Duodenal mucosa (tissue), 2 donors: ENCODE data around the gene MPZL2.

Experiments used
- H3K27ac ChIP-seq: one replicate; pipeline ENCODE4 v1.7.0; 2013; ENCODE audit warnings: low read depth, low read length
- H3K27me3 ChIP-seq, 2 donors: one replicate each; pipeline ENCODE4 v1.7.0; 2013; ENCODE audit warnings: low read length in 2 of 2, control low read depth in 1 of 2; ENCODE audit not compliant: insufficient read depth in 2 of 2, control insufficient read depth in 1 of 2
- H3K36me3 ChIP-seq, 2 donors: one replicate each; pipeline ENCODE4 v1.7.0; 2013; ENCODE audit warnings: low read length in 2 of 2, control low read depth in 1 of 2; ENCODE audit not compliant: insufficient read depth in 2 of 2, control insufficient read depth in 1 of 2
- H3K4me1 ChIP-seq, 2 donors: one replicate each; pipeline ENCODE4 v1.7.0; 2013; ENCODE audit warnings: low read length in 2 of 2, control low read depth in 1 of 2; ENCODE audit not compliant: insufficient read depth in 2 of 2, control insufficient read depth in 1 of 2
- H3K4me3 ChIP-seq, 2 donors: one replicate each; pipeline ENCODE4 v1.7.0; 2013; ENCODE audit warnings: low read length in 2 of 2, low read depth in 1 of 2
- H3K9ac ChIP-seq, 2 donors: one replicate each; pipeline ENCODE4 v1.7.0; 2013; ENCODE audit warnings: low read length in 2 of 2, low read depth in 1 of 2
- H3K9me3 ChIP-seq, 2 donors: one replicate each; pipeline ENCODE4 v1.7.0; 2013; ENCODE audit warnings: low read length in 2 of 2, control low read depth in 1 of 2; ENCODE audit not compliant: control insufficient read depth in 1 of 2

The MPZL2 gene

DNA sequence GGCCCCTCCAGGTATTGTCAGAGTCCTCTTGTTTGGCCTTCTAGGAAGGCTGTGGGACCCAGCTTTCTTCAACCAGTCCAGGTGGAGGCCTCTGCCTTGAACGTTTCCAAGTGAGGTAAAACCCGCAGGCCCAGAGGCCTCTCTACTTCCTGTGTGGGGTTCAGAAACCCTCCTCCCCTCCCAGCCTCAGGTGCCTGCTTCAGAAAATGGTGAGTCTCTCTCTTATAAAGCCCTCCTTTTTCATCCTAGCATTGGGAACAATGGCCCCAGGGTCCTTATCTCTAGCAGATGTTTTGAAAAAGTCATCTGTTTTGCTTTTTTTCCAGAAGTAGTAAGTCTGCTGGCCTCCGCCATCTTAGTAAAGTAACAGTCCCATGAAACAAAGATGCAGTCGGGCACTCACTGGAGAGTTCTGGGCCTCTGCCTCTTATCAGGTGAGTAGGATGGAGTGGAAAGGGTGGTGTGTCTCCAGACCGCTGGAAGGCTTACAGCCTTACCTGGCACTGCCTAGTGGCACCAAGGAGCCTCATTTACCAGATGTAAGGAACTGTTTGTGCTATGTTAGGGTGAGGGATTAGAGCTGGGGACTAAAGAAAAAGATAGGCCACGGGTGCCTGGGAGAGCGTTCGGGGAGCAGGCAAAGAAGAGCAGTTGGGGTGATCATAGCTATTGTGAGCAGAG, 40.6 kb upstream of the MPZL2 start, which contains the start of gene CD3E:
Gene CD3E, plus strand, starts transcription at position 163 of the 681 bp plus-strand sequence. Its CDS starts 223 bp downstream, at position 386.
- no peaks in the 10 kb centered on the region for H3K36me3 ChIP-seq
- peak within 1 kb of the TSS; percentile 40 to 58 for H3K4me3 ChIP-seq
- no peak within 1 kb of the TSS for H3K27ac ChIP-seq
- peak within 1 kb of the TSS; percentile 7 to 45 for H3K9ac ChIP-seq
- H3K4me1 ChIP-seq = no peaks in the 10 kb centered on the region
- H3K27me3 ChIP-seq = no peaks in the 10 kb centered on the region
- no peaks in the 10 kb centered on the region for H3K9me3 ChIP-seq

DNA sequence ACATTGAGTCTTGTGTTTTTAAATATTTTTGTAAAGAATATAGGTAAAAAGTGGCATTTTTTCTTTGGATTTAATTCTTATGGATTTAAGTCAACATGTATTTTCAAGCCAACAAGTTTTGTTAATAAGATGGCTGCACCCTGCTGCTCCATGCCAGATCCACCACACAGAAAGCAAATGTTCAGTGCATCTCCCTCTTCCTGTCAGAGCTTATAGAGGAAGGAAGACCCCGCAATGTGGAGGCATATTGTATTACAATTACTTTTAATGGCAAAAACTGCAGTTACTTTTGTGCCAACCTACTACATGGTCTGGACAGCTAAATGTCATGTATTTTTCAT, 40.1 kb upstream of the MPZL2 start:
- no peak overlapping the region for H3K9ac ChIP-seq
- H3K27me3 ChIP-seq = no peaks in the 10 kb centered on the region
- H3K4me1 ChIP-seq = no peaks in the 10 kb centered on the region
- no peaks in the 10 kb centered on the region for H3K36me3 ChIP-seq
- H3K9me3 ChIP-seq = no peaks in the 10 kb centered on the region
- no peak overlapping the region for H3K27ac ChIP-seq
- peak overlapping the region in 1 of 2 donors; percentile 58 for H3K4me3 ChIP-seq

DNA sequence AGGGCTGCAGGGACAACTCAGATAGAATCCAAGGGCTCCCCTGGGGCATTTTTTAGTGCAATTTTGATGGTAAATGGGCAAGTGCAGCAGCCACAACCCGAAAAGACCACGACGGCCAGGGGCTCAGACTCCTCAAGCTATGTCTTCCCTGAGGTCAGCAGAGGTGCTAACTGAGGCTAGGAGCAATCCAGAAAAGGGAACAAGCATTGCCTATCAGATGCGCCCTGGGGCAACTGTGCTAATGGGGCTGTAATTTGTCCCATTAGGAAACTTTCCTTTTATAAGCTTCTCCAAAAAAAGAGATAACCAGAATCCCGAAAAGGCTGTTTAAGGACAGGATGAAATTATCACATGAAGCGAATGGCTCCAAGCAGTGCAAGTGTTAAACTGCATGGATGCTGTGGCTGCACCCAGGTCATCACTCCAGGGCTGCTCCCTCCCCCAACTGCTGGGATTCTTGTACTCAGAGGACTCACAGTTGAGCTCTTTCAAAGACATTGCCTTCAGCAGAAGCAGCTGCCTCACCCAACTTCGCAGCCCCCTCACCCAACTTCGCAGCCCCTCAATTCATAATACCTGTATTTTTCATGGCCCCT, 37.6 kb upstream of the MPZL2 start:
- Histone ChIP-seq H3K9me3 (no peaks in the 10 kb centered on the region), H3K4me3 (no peak overlapping the region), H3K27me3 (no peaks in the 10 kb centered on the region), H3K4me1 (no peaks in the 10 kb centered on the region), H3K27ac (no peak overlapping the region), H3K36me3 (no peaks in the 10 kb centered on the region), H3K9ac (no peak overlapping the region)

DNA sequence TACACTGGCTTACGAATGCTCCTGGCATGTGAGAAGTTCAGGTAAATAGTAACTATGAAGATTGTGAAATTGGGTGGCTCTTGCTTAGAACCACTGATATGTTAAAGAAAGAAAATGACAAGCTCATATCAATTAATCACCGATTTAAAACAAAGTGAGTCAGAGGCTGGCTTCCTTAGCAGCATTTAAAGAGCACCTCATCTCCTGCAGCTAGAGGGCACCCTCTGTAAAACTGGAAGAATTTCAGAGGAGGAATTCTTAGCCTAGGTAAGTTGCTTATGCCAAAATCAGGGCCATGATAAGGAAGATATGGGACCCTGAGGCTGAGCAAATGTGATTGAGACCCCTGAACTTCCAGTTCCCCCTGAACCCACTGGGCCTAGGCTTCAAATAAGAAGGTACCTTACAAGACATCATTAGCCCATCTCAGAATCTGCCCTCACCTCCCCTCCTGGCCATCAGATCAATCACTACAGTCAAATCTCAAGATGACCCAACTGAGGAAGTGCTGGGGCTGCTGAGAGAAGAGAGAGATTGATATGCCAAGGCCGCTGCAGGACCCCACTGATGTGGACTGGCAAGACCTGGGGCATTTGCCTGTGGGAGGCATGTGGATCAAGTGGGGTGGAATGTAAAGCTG, 31.8 kb upstream of the MPZL2 start:
- Histone ChIP-seq H3K9me3 (no peaks in the 10 kb centered on the region), H3K4me3 (no peak overlapping the region), H3K27me3 (no peaks in the 10 kb centered on the region), H3K4me1 (peaks cover 2 to 3% of the 10 kb centered on the region in 2 donors), H3K27ac (no peak overlapping the region), H3K9ac (no peak overlapping the region), H3K36me3 (no peaks in the 10 kb centered on the region)

DNA sequence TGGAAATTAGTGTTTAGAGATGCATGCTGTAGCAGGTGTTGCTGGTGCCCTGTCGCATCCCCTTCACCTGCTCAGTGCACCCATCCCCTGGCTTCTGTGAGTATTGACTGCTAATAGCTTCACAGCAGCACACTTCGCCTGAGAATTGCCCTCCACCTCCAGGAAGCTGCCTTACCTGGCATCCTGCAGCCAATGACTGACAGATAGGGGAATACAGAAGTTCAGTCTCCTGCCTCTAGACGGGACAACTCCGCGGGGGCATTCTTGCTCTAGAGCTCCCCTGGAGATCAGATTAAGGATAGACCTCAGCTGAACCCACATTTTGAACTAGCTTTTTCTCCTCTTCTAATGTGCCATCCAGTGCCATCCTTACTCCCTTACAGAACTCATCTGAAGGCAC, 31.1 kb upstream of the MPZL2 start:
- H3K36me3 ChIP-seq = no peaks in the 10 kb centered on the region
- no peak overlapping the region for H3K4me3 ChIP-seq
- no peak overlapping the region for H3K27ac ChIP-seq
- H3K27me3 ChIP-seq = no peaks in the 10 kb centered on the region
- no peak overlapping the region for H3K9ac ChIP-seq
- H3K4me1 ChIP-seq = peaks cover 3 to 6% of the 10 kb centered on the region in 2 donors
- no peaks in the 10 kb centered on the region for H3K9me3 ChIP-seq

DNA sequence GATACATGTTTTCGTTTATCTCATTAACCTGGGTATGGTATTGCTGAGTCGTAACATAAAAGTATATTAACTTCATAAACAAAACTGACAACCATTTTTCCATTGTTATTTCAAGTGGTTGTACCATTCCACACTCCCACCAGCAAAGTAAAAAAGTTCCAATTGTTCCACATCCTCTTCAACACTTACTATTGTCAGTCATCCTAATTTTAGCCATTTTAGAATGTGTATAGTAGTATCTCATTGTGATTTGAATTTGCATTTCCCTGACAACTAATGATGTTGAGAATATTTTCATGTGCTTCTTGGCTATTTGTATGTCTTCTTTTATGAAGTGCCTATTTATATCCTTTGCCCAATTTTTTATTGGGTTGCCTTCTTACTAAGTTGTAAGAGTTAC, 30.0 kb upstream of the MPZL2 start:
- H3K36me3 ChIP-seq = no peaks in the 10 kb centered on the region
- no peak overlapping the region for H3K27ac ChIP-seq
- no peaks in the 10 kb centered on the region for H3K9me3 ChIP-seq
- H3K27me3 ChIP-seq = no peaks in the 10 kb centered on the region
- H3K4me3 ChIP-seq = no peak overlapping the region
- peaks cover 3 to 6% of the 10 kb centered on the region in 2 donors for H3K4me1 ChIP-seq
- no peak overlapping the region for H3K9ac ChIP-seq

DNA sequence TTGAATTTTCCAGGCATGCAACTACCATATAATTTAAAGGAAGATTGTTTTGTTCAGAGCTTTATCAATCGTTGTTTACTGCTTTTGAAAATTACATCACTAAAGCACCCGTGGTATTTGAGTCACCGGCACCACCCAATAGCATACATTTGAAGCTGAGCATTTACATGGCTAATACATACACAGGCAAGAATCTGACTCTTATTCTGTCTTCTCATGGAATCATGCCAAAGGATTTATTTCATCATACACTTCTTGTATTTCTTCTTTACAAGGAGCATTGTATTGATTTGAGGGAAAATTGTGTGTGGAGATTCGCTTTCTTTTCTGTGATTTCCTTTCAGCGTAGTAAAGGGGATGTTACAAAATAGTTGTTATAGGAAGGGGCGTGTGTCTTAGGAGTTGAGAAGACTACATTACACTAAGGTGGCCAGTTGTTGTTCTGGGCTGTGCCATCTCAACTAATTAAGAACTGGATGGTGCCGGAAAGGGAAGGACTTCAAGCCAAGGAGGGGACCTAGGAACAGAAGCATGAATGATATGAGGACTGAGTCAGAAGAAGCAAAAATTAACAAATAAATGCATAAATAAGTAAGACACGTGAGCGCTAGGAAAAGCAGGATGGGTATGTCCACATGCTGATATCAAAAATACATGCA, 27.5 kb upstream of the MPZL2 start:
- Histone ChIP-seq H3K27ac (no peak overlapping the region), H3K9ac (no peak overlapping the region), H3K27me3 (no peaks in the 10 kb centered on the region), H3K36me3 (no peaks in the 10 kb centered on the region), H3K4me3 (no peak overlapping the region), H3K9me3 (no peaks in the 10 kb centered on the region), H3K4me1 (peaks cover 6% of the 10 kb centered on the region in 2 donors)

DNA sequence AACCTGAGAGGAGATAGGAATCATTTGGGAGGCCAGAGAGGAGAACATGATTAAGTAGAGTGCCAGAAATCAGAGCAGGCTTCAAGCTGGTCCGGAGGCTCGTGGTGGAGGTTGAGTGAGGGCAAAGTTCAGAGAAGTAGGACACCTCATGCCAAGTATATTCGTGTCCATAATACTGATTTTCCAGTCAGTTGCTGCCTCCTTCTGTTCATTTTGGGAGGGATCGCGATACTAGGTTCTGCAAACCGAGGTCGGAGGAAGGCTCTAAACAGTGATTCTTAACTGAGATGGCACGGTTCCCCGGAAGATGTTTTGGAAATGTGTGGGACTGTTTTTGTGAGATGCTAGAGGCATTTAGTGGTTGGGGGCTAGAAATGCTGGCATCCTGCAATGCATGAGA, 26.8 kb upstream of the MPZL2 start:
- Histone ChIP-seq H3K9ac (no peak overlapping the region), H3K36me3 (no peaks in the 10 kb centered on the region), H3K27me3 (no peaks in the 10 kb centered on the region), H3K4me3 (no peak overlapping the region), H3K27ac (no peak overlapping the region), H3K4me1 (peaks cover 6% of the 10 kb centered on the region in 2 donors), H3K9me3 (no peaks in the 10 kb centered on the region)

DNA sequence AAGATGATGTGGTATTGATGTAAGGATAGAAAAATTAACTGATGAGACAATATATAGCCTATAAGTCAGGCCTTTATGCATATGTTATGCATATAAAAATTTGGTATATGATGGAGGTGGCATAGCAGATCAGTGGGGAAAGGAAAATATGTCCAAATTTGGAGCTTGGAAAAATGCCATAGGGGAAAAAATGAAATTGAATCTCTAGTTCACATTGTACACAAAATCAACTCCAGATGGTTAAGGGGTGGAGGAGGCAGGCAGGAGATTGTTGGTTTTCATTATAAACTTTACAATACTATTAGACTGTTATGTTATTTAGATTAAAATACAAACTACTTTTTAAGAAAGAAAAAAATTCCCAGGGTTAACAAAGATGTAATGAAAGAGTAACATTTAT, 25.3 kb upstream of the MPZL2 start:
- no peaks in the 10 kb centered on the region for H3K9me3 ChIP-seq
- no peaks in the 10 kb centered on the region for H3K36me3 ChIP-seq
- no peak overlapping the region for H3K4me3 ChIP-seq
- no peaks in the 10 kb centered on the region for H3K27me3 ChIP-seq
- H3K27ac ChIP-seq = no peak overlapping the region
- H3K4me1 ChIP-seq = peaks cover 6% of the 10 kb centered on the region in 2 donors
- H3K9ac ChIP-seq = no peak overlapping the region

DNA sequence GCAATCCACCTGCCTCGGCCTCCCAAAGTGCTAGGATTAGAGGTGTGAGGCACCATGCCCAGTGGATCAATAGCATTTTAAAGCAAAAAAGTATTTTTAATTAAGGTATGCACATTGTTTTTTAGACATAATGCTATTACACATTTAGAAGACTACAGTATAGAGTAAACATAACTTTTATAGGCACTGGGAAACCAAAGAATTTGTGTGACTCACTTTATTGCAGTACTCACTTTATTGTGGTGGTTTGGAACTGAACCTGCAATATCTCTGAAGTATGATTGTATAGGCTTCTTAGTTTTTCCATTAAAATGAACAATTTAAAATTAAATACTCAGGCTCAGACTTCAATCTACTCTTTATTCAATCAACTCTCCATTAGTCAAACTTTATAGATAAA, 22.9 kb upstream of the MPZL2 start:
- no peak overlapping the region for H3K27ac ChIP-seq
- H3K4me3 ChIP-seq = no peak overlapping the region
- H3K9me3 ChIP-seq = no peaks in the 10 kb centered on the region
- no peak overlapping the region for H3K9ac ChIP-seq
- H3K36me3 ChIP-seq = no peaks in the 10 kb centered on the region
- H3K4me1 ChIP-seq = peaks cover 6 to 14% of the 10 kb centered on the region in 2 donors
- no peaks in the 10 kb centered on the region for H3K27me3 ChIP-seq
